H1 (cell line): ENCODE data around the gene MRPS18B. TPM values are rescaled to one million over a fixed set of nuclear protein-coding genes. Genes with fewer than 3 reads are reported as not detected.

Experiments
- CTCF ChIA-PET: fragments of 300-600 bp; sonication (Branson Sonifier 250); formaldehyde crosslinking; loops from one replicate; lab custom pipeline; 2021; ENCODE audit not compliant: partially characterized antibody; lab: Charles Lee
- POLR2A ChIA-PET: fragments of 300-600 bp; sonication (Branson Sonifier 250); formaldehyde crosslinking; loops from one replicate; lab custom pipeline; 2021; ENCODE audit warnings: inconsistent platforms; ENCODE audit not compliant: partially characterized antibody; lab: Charles Lee
- DNase-seq, 2 experiments: peaks; one replicate each; pipeline versions ENCODE4 v3.0.0 to v3.0.0-alpha.2; 2010 to 2022; ENCODE audit warnings: low spot score in 2 of 2, low read depth in 1 of 2, mixed read lengths in 1 of 2
- FAIRE-seq: peaks from 2 replicates; lab custom pipeline; 2011; peaks lifted over from hg19 to GRCh38; lab: Jason Lieb, UNC
- H2AFZ ChIP-seq: 2 replicates; pipeline ENCODE4 v1.8.1; 2012; ENCODE audit warnings: low read length, inconsistent platforms
- H2AK5ac ChIP-seq: 2 replicates; pipeline ENCODE4 v1.6.1; 2013; ENCODE audit warnings: low read depth, low read length
- H2BK120ac ChIP-seq: replicated peaks from 2 replicates; pipeline ENCODE3; 2013; ENCODE audit warnings: low read depth, low read length, inconsistent platforms
- H2BK12ac ChIP-seq: 2 replicates; pipeline ENCODE4 v1.6.1; 2013; ENCODE audit warnings: low read depth, low read length
- H2BK15ac ChIP-seq: 2 replicates; pipeline ENCODE4 v1.6.1; 2013; ENCODE audit warnings: low read length
- H2BK20ac ChIP-seq: 2 replicates; pipeline ENCODE4 v1.6.1; 2013; ENCODE audit warnings: low read length
- H2BK5ac ChIP-seq: 2 replicates; pipeline ENCODE4 v1.6.1; 2013; ENCODE audit warnings: low read depth, low read length
- H3K14ac ChIP-seq: 2 replicates; pipeline ENCODE4 v1.6.1; 2013; ENCODE audit warnings: inconsistent platforms; ENCODE audit not compliant: insufficient read length
- H3K18ac ChIP-seq: 2 replicates; pipeline ENCODE4 v1.6.1; 2013; ENCODE audit warnings: low read length; ENCODE audit errors: extremely low read depth
- H3K23ac ChIP-seq: 2 replicates; pipeline ENCODE4 v1.6.1; 2013; ENCODE audit warnings: inconsistent platforms; ENCODE audit not compliant: insufficient read length
- H3K23me2 ChIP-seq: 2 replicates; pipeline ENCODE4 v1.6.1; 2013; ENCODE audit warnings: low read depth, low read length
- H3K27ac ChIP-seq: 2 replicates; pipeline ENCODE4 v1.6.1; 2011; ENCODE audit warnings: low read depth, low read length, inconsistent platforms
- H3K27me3 ChIP-seq, 4 experiments: replicated peaks in 1 of 4; 1 replicate in 1 of 4; 2 replicates in 3 of 4; pipeline versions ENCODE4 v1.6.1 to v1.8.1; 2011 to 2013; ENCODE audit warnings: low read length in 3 of 4, mild to moderate bottlenecking in 3 of 4, inconsistent platforms in 2 of 4, mixed read lengths in 2 of 4, moderate library complexity in 1 of 4; ENCODE audit not compliant: control insufficient read depth in 3 of 4, insufficient read depth in 3 of 4; ENCODE audit errors: extremely low read depth in 1 of 4
- H3K36me3 ChIP-seq, 4 experiments: 2 replicates each; pipeline versions ENCODE4 v1.6.1 to v1.8.1; 2011 to 2013; ENCODE audit warnings: mild to moderate bottlenecking in 4 of 4, low read length in 3 of 4, moderate library complexity in 2 of 4, control low read depth in 1 of 4, inconsistent platforms in 1 of 4; ENCODE audit not compliant: insufficient read depth in 4 of 4, control insufficient read depth in 2 of 4
- H3K4ac ChIP-seq: replicated peaks from 2 replicates; pipeline ENCODE3; 2013; ENCODE audit warnings: low read length, low read depth, mixed read lengths, inconsistent platforms; ENCODE audit not compliant: insufficient read length
- H3K4me1 ChIP-seq, 4 experiments: replicated peaks in 1 of 4; 1 replicate in 1 of 4; 2 replicates in 3 of 4; pipeline versions ENCODE4 v1.6.1 to v1.8.1; 2011 to 2013; ENCODE audit warnings: low read length in 3 of 4, inconsistent platforms in 2 of 4, mixed read lengths in 1 of 4; ENCODE audit not compliant: insufficient read depth in 4 of 4, control insufficient read depth in 3 of 4
- H3K4me2 ChIP-seq, 2 experiments: 2 replicates each; pipeline versions ENCODE4 v1.6.1 to v1.8.1; 2011 to 2013; ENCODE audit warnings: low read depth in 2 of 2, low read length in 2 of 2, control low read depth in 1 of 2, inconsistent platforms in 1 of 2, mild to moderate bottlenecking in 1 of 2; ENCODE audit not compliant: insufficient read depth in 1 of 2
- H3K4me3 ChIP-seq, 4 experiments: fragments of 200-600, 300-600 bp in 1 of 4; sonication (generic), shearing (Covaris generic), sonication (Bioruptor Twin) in 1 of 4; 2 replicates each; pipeline versions ENCODE4 v1.5.1 to v1.8.1; 2011 to 2016; ENCODE audit warnings: low read length in 4 of 4, low read depth in 3 of 4, control low read depth in 2 of 4, inconsistent platforms in 2 of 4, mild to moderate bottlenecking in 2 of 4, mixed read lengths in 1 of 4, moderate library complexity in 1 of 4; ENCODE audit not compliant: insufficient read depth in 2 of 4; ENCODE audit errors: extremely low read depth in 1 of 4
- H3K56ac ChIP-seq: replicated peaks from 2 replicates; pipeline ENCODE3; 2013; ENCODE audit warnings: low read depth, mild to moderate bottlenecking, mixed read lengths, low read length, inconsistent platforms; ENCODE audit not compliant: insufficient read length
- H3K79me1 ChIP-seq: 2 replicates; pipeline ENCODE4 v1.6.1; 2013; ENCODE audit warnings: low read depth, low read length, control low read depth
- H3K79me2 ChIP-seq, 2 experiments: 2 replicates each; pipeline versions ENCODE4 v1.6.1 to v1.8.1; 2012 to 2013; ENCODE audit warnings: low read length in 2 of 2, mild to moderate bottlenecking in 2 of 2, inconsistent platforms in 1 of 2; ENCODE audit not compliant: insufficient read depth in 2 of 2, control insufficient read depth in 1 of 2
- H3K9ac ChIP-seq, 4 experiments: replicated peaks in 1 of 4; 1 replicate in 1 of 4; 2 replicates in 3 of 4; pipeline versions ENCODE4 v1.6.1 to v1.8.1; 2011 to 2013; ENCODE audit warnings: low read depth in 3 of 4, low read length in 3 of 4, control low read depth in 2 of 4, mild to moderate bottlenecking in 2 of 4, moderate library complexity in 2 of 4, inconsistent platforms in 1 of 4; ENCODE audit errors: extremely low read depth in 1 of 4
- H3K9me3 ChIP-seq, 2 experiments: 2 replicates each; pipeline versions ENCODE4 v1.6.1 to v1.8.1; 2012 to 2013; ENCODE audit warnings: mild to moderate bottlenecking in 2 of 2, moderate library complexity in 2 of 2, control low read depth in 1 of 2, inconsistent platforms in 1 of 2, low read depth in 1 of 2, low read length in 1 of 2, mixed read lengths in 1 of 2; ENCODE audit not compliant: insufficient read depth in 2 of 2
- H4K20me1 ChIP-seq, 2 experiments: replicated peaks in 1 of 2; 2 replicates each; pipeline versions ENCODE3 to v1.8.1; 2011 to 2013; ENCODE audit warnings: inconsistent platforms in 2 of 2, low read length in 2 of 2, mild to moderate bottlenecking in 1 of 2; ENCODE audit not compliant: insufficient read depth in 2 of 2, control insufficient read depth in 1 of 2
- H4K5ac ChIP-seq: 2 replicates; pipeline ENCODE4 v1.6.1; 2013; ENCODE audit warnings: low read length, low read depth, mixed read lengths, inconsistent platforms; ENCODE audit not compliant: insufficient read length
- H4K8ac ChIP-seq: 2 replicates; pipeline ENCODE4 v1.8.0; 2013; ENCODE audit warnings: mild to moderate bottlenecking, moderate library complexity, low read length, inconsistent platforms; ENCODE audit not compliant: insufficient read depth; ENCODE audit errors: extremely low read depth
- H4K91ac ChIP-seq: replicated peaks from 2 replicates; pipeline ENCODE3; 2013; ENCODE audit warnings: low read length, mixed read lengths, inconsistent platforms; ENCODE audit not compliant: insufficient read length
- GABPA ChIP-seq: IDR thresholded peaks from 2 replicates; pipeline ENCODE4 v1.6.1; 2011; ENCODE audit warnings: mild to moderate bottlenecking, low read length, moderate library complexity, borderline replicate concordance; ENCODE audit not compliant: insufficient read depth
- POLR2A ChIP-seq, 2 experiments: IDR thresholded peaks; 1 replicate in 1 of 2; 2 replicates in 1 of 2; pipeline ENCODE4 v1.6.1; 2011; ENCODE audit warnings: low read depth in 2 of 2, low read length in 2 of 2, mild to moderate bottlenecking in 2 of 2; ENCODE audit errors: control extremely low read depth in 1 of 2
- WGBS, 2 experiments: shearing (Covaris generic) in 1 of 2; methylation state at CpG; one replicate each; pipeline versions ENCODE4 v1.1.6 to v1.1.7; 2013 to 2015; ENCODE audit warnings: low lambda C conversion rate in 2 of 2, mixed read lengths in 2 of 2, inconsistent platforms in 1 of 2, low coverage in 1 of 2, missing lambda C conversion rate in 1 of 2; ENCODE audit not compliant: insufficient replicate concordance in 2 of 2, insufficient coverage in 1 of 2, insufficient read length in 1 of 2; ENCODE audit errors: extremely low coverage in 1 of 2, missing lambda C conversion rate in 1 of 2; 5-methylcytosine and 5-hydroxymethylcytosine counted together
- polyA plus RNA-seq, 7 experiments: library from polyadenylated mRNA; depleted of rRNA in 3 of 7; stranded (reverse) in 5 of 7; unstranded in 2 of 7; fragments of >200 nt in 5 of 7; fragments of 200-250 nt in 2 of 7; gene quantifications; 1 replicate in 5 of 7; 2 replicates in 1 of 7; 4 replicates in 1 of 7; pipeline versions ENCODE4 v1.2.1 to v1.2.3, GENCODE V29; 2011 to 2013; ENCODE audit warnings: missing spikeins in 2 of 7, mixed read lengths in 2 of 7
- total RNA-seq: library from RNA; stranded (reverse); fragmentation: NEBNext Ultra II Directional; extraction: Animal tissue kit (Norgen Biotek cat#: 25700); gene quantifications from 2 replicates; pipeline ENCODE4 v1.2.1, GENCODE V29; 2021

The MRPS18B gene
- total and polyA plus RNA-seq, 2 of the 8 experiments (the other 6 are each of a cell fraction or from before 2014, with no cell fraction given), result 57.8 to 83.3 TPM

DNA sequence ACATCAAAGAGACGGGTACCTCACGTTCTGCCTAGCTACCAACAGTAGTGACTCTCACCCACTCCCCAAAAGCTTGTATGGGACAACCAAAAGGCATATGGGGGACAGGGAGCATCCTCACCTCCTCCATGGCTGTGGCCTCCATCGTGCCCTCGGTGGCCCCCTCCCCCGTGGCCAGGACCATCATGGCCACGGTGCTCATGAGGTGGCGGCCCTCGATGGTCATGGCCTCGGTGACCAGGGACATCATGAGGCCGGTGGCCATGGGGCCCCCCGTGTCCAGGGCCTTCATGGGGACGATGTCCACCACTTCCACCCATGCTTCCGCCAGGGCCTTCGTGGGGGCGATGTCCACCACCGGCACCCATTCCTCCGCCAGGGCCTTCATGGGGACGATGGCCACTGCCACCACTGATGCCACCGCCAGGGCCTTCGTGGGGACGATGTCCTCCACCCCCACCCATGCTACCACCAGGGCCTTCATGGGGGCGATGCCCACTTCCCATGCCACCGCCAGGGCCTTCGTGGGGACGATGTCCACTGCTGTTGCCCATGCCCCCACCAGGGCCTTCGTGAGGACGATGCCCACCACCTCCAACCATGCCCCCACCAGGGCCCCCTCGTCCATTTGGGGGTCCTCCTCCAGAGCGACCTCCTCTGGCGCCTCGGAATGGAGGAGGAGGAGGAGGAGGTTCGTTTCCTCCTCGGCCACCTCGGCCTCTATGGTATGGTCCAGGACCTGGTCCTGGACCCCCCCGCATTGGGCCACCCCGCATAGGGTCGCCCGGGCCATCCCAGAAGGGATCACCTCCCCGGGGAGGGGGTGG is 15.6 kb upstream of the MRPS18B start:
- POLR2A ChIA-PET, result interaction anchor here (1.0 to 21.6 kb wide), 15 partner anchors 8 to 112 kb away, joined by 3 to 712 read pairs (median 7); partner anchors contain the start of genes C6orf136, DHX16, GNL1 and MRPS18B

More for the DNA sequence above, 15.6 kb upstream of the MRPS18B start:
- no peaks in the 10 kb centered on the region for H3K79me2 ChIP-seq
- H2AK5ac ChIP-seq, result no peak overlapping the region
- H2BK120ac ChIP-seq, result no peak overlapping the region
- H4K20me1 ChIP-seq, result peaks cover 11 to 38% of the 10 kb centered on the region in 2 experiments
- H2AFZ ChIP-seq, result no peak overlapping the region
- DNase-seq (no peak), FAIRE-seq (no peak)
- no peak overlapping the region for H3K23ac ChIP-seq
- H2BK20ac ChIP-seq, result no peak overlapping the region
- H3K56ac ChIP-seq, result no peak overlapping the region
- no peaks in the 10 kb centered on the region for H3K4me1 ChIP-seq
- no peak overlapping the region for H4K91ac ChIP-seq
- H2BK12ac ChIP-seq, result no peak overlapping the region
- no peak overlapping the region for H3K14ac ChIP-seq
- H4K5ac ChIP-seq, result no peak overlapping the region
- no peaks in the 10 kb centered on the region; the same call in 1 of the 2 replicates for H3K23me2 ChIP-seq
- H3K9me3 ChIP-seq, result no peaks in the 10 kb centered on the region
- H3K9ac ChIP-seq, result no peak overlapping the region
- peaks cover 54 to 68% (median 63%) of the 10 kb centered on the region in 4 experiments for H3K36me3 ChIP-seq
- no peaks in the 10 kb centered on the region for H3K27me3 ChIP-seq
- no peak overlapping the region for H3K18ac ChIP-seq
- no peak overlapping the region for H2BK15ac ChIP-seq
- H4K8ac ChIP-seq, result no peak overlapping the region; the same call in 1 of the 2 replicates
- CTCF ChIA-PET, result interaction anchor here (0.9 to 5.7 kb wide), 5 partner anchors 9 to 119 kb away, joined by 3 to 35 read pairs (median 3); no protein-coding TSS in a partner anchor
- no peak overlapping the region for H2BK5ac ChIP-seq
- no peak for TF ChIP-seq GABPA
- peak in 1 of 2 experiments; percentile 63; a peak in 1 of 3 replicates for TF ChIP-seq POLR2A (IDR thresholded peaks at IDR 0.05; ENCODE audit: control extremely low read depth in 1 of 2, low read depth in 2 of 2, low read length in 2 of 2)
- H3K4me2 ChIP-seq, result no peak overlapping the region
- no peak overlapping the region for H3K4me3 ChIP-seq
- no peaks in the 10 kb centered on the region; the same call in none of the 2 replicates for H3K79me1 ChIP-seq
- no peak overlapping the region for H3K27ac ChIP-seq
- H3K4ac ChIP-seq, result no peak overlapping the region
- 92% methylated on average over 28 of the region's 39 CpGs; no CpG with 5 or more reads in 1 of the 2 experiments for WGBS, 2 experiments
